IMR-90 (cell line): ENCODE measurements around the gene PPM1A. TPM values are rescaled to one million over a fixed set of nuclear protein-coding genes. Genes with fewer than 3 reads are reported as not detected.

Source experiments
- ATAC-seq: fragments of 200-7000 bp; cut with Tn5 transposase; 2 replicates; pipeline ENCODE4 v1.9.1; 2020; ENCODE audit warnings: low read depth, mild to moderate bottlenecking, moderate library complexity
- BruUV-seq: library from RNA; stranded (reverse); fragments of 400-500 nt; replicated peaks from 2 replicates; lab custom pipeline; 2021; lab: Mats Ljungman, UMichigan
- CTCF ChIA-PET: fragments of 300-600 bp; formaldehyde crosslinking; extraction: SDS; loops from one replicate; lab custom pipeline; 2021; ENCODE audit warnings: antibody characterized with exemption; lab: Yijun Ruan, JAX
- POLR2A ChIA-PET: fragments of 300-600 bp; sonication (Branson Sonifier 250); formaldehyde crosslinking; loops from one replicate; lab custom pipeline; 2022; ENCODE audit warnings: antibody characterized with exemption; ENCODE audit not compliant: unreplicated experiment; lab: Charles Lee
- DNase-seq: peaks from one replicate; pipeline ENCODE4 v3.0.0; 2013
- H2AFZ ChIP-seq: replicated peaks from 2 replicates; pipeline ENCODE3; 2013; ENCODE audit warnings: low read length, mild to moderate bottlenecking; ENCODE audit not compliant: poor library complexity
- H2AK5ac ChIP-seq: 2 replicates; pipeline ENCODE4 v1.6.1; 2013; ENCODE audit warnings: low read depth, low read length, inconsistent platforms
- H2AK9ac ChIP-seq: replicated peaks from 2 replicates; pipeline ENCODE3; 2013; ENCODE audit warnings: mild to moderate bottlenecking, low read depth, low read length, moderate library complexity; ENCODE audit not compliant: poor library complexity
- H2BK120ac ChIP-seq: 2 replicates; pipeline ENCODE4 v1.6.1; 2013; ENCODE audit warnings: low read depth, low read length, inconsistent platforms
- H2BK15ac ChIP-seq: 3 replicates; pipeline ENCODE4 v1.6.1; 2013; ENCODE audit warnings: low read depth, low read length, inconsistent platforms
- H2BK20ac ChIP-seq: 2 replicates; pipeline ENCODE4 v1.6.1; 2013; ENCODE audit warnings: low read depth, mild to moderate bottlenecking, inconsistent platforms, low read length, moderate library complexity
- H2BK5ac ChIP-seq: 2 replicates; pipeline ENCODE4 v1.6.1; 2013; ENCODE audit warnings: mild to moderate bottlenecking, low read depth, low read length, inconsistent platforms; ENCODE audit not compliant: poor library complexity, severe bottlenecking
- H3K14ac ChIP-seq: replicated peaks from 2 replicates; pipeline ENCODE4 v1.6.1; 2013; ENCODE audit warnings: low read depth, low read length, inconsistent platforms
- H3K18ac ChIP-seq: 2 replicates; pipeline ENCODE4 v1.6.1; 2013; ENCODE audit warnings: low read depth, low read length, control low read depth
- H3K23ac ChIP-seq: 2 replicates; pipeline ENCODE4 v1.6.1; 2013; ENCODE audit warnings: low read depth, low read length, inconsistent platforms
- H3K27ac ChIP-seq: 2 replicates; pipeline ENCODE4 v1.5.1; 2013; ENCODE audit warnings: mild to moderate bottlenecking, control low read depth, low read length; ENCODE audit not compliant: insufficient read depth
- H3K27me3 ChIP-seq: 2 replicates; pipeline ENCODE4 v1.6.1; 2013; ENCODE audit warnings: low read length; ENCODE audit not compliant: control insufficient read depth, insufficient read depth
- H3K36me3 ChIP-seq: 2 replicates; pipeline ENCODE4 v1.6.1; 2013; ENCODE audit warnings: low read length, mixed read lengths; ENCODE audit not compliant: control insufficient read depth, insufficient read depth
- H3K4ac ChIP-seq: 2 replicates; pipeline ENCODE4 v1.6.1; 2013; ENCODE audit warnings: low read depth, low read length, inconsistent platforms
- H3K4me1 ChIP-seq: 2 replicates; pipeline ENCODE4 v1.6.1; 2013; ENCODE audit warnings: low read length, mixed read lengths; ENCODE audit not compliant: control insufficient read depth, insufficient read depth
- H3K4me2 ChIP-seq: 2 replicates; pipeline ENCODE4 v1.6.1; 2013; ENCODE audit warnings: low read depth, mild to moderate bottlenecking, control low read depth, low read length, moderate library complexity
- H3K4me3 ChIP-seq: 2 replicates; pipeline ENCODE4 v1.5.1; 2013; ENCODE audit warnings: low read depth, mild to moderate bottlenecking, control low read depth, low read length, moderate library complexity; ENCODE audit not compliant: insufficient read depth
- H3K56ac ChIP-seq: 2 replicates; pipeline ENCODE4 v1.6.1; 2013; ENCODE audit warnings: low read length, inconsistent platforms; ENCODE audit not compliant: insufficient read depth; ENCODE audit errors: extremely low read depth
- H3K79me1 ChIP-seq, 2 experiments: 2 replicates each; pipeline ENCODE4 v1.6.1; 2013; ENCODE audit warnings: low read length in 2 of 2, inconsistent platforms in 1 of 2, low read depth in 1 of 2
- H3K9ac ChIP-seq: 2 replicates; pipeline ENCODE4 v1.6.1; 2013; ENCODE audit warnings: low read depth, low read length, control low read depth
- H3K9me1 ChIP-seq: 2 replicates; pipeline ENCODE4 v1.6.1; 2013; ENCODE audit warnings: low read length, inconsistent platforms; ENCODE audit not compliant: insufficient read depth
- H3K9me3 ChIP-seq: 2 replicates; pipeline ENCODE4 v1.6.1; 2013; ENCODE audit warnings: low read length; ENCODE audit not compliant: control insufficient read depth, insufficient read depth
- H4K20me1 ChIP-seq: 2 replicates; pipeline ENCODE4 v1.6.1; 2013; ENCODE audit warnings: low read length, inconsistent platforms; ENCODE audit not compliant: insufficient read depth
- H4K5ac ChIP-seq: 2 replicates; pipeline ENCODE4 v1.6.1; 2013; ENCODE audit warnings: mild to moderate bottlenecking, low read depth, low read length, control low read depth
- H4K8ac ChIP-seq, 2 experiments: 2 replicates each; pipeline ENCODE4 v1.6.1; 2013; ENCODE audit warnings: low read depth in 2 of 2, low read length in 2 of 2, control low read depth in 1 of 2, inconsistent platforms in 1 of 2
- H4K91ac ChIP-seq: 2 replicates; pipeline ENCODE4 v1.6.1; 2013; ENCODE audit warnings: low read depth, low read length, inconsistent platforms; ENCODE audit not compliant: insufficient read depth
- BHLHE40 ChIP-seq: fragments of 150-350 bp; IDR thresholded peaks from 2 replicates; pipeline ENCODE4 v1.6.1; 2016; ENCODE audit warnings: mild to moderate bottlenecking, low read depth, low read length
- CEBPB ChIP-seq: IDR thresholded peaks from 2 replicates; pipeline ENCODE4 v1.6.1; 2012; ENCODE audit warnings: low read depth, low read length, improper control_type of control experiment
- CHD1 ChIP-seq: IDR thresholded peaks from 2 replicates; pipeline ENCODE4 v1.6.1; 2012; ENCODE audit warnings: low read depth, low read length, improper control_type of control experiment
- FOS ChIP-seq: fragments of 150-350 bp; IDR thresholded peaks from 2 replicates; pipeline ENCODE4 v1.6.1; 2016; ENCODE audit warnings: low read depth, low read length
- MAFK ChIP-seq: IDR thresholded peaks from 2 replicates; pipeline ENCODE4 v1.6.1; 2012; ENCODE audit warnings: low read depth, low read length, improper control_type of control experiment
- MAZ ChIP-seq: IDR thresholded peaks from 2 replicates; pipeline ENCODE4 v1.6.1; 2012; ENCODE audit warnings: low read depth, mild to moderate bottlenecking, low read length, improper control_type of control experiment, moderate library complexity, borderline replicate concordance
- MXI1 ChIP-seq: IDR thresholded peaks from 2 replicates; pipeline ENCODE4 v1.6.1; 2012; ENCODE audit warnings: low read depth, mild to moderate bottlenecking, low read length, moderate library complexity, borderline replicate concordance
- NFE2L2 ChIP-seq: fragments of 150-350 bp; IDR thresholded peaks from 2 replicates; pipeline ENCODE4 v1.6.1; 2016; ENCODE audit warnings: low read depth, mild to moderate bottlenecking, low read length
- POLR2A ChIP-seq: IDR thresholded peaks from 2 replicates; pipeline ENCODE4 v1.6.1; 2012; ENCODE audit warnings: mild to moderate bottlenecking, low read depth, low read length
- RAD21 ChIP-seq: IDR thresholded peaks from 2 replicates; pipeline ENCODE4 v1.6.1; 2012; ENCODE audit warnings: low read length, improper control_type of control experiment
- RCOR1 ChIP-seq: IDR thresholded peaks from 2 replicates; pipeline ENCODE4 v1.6.1; 2012; ENCODE audit warnings: mild to moderate bottlenecking, low read length, improper control_type of control experiment; ENCODE audit not compliant: insufficient replicate concordance
- RFX5 ChIP-seq: IDR thresholded peaks from 2 replicates; pipeline ENCODE4 v1.8.0; 2012; ENCODE audit warnings: low read depth, mild to moderate bottlenecking, low read length, moderate library complexity
- SMC3 ChIP-seq: fragments of 150-350 bp; IDR thresholded peaks from 2 replicates; pipeline ENCODE4 v1.6.1; 2016; ENCODE audit warnings: low read depth, mild to moderate bottlenecking, antibody characterized with exemption, low read length, moderate library complexity
- WGBS, 2 experiments: methylation state at CpG; one replicate each; pipeline versions ENCODE4 v1.1.5 to v1.1.7; 2013; ENCODE audit warnings: missing lambda C conversion rate in 2 of 2; ENCODE audit not compliant: insufficient read length in 1 of 2; ENCODE audit errors: extremely low coverage in 2 of 2; 5-methylcytosine and 5-hydroxymethylcytosine counted together
- dilution Hi-C: fragments of 300-500 bp; cut with HindIII; formaldehyde crosslinking; loops from one replicate; pipeline ENCODE4 v1.14.3; 2018; ENCODE audit warnings: low sequenced_read_pairs; ENCODE audit not compliant: unreplicated experiment
- in situ Hi-C: fragments of 300-500 bp; cut with MboI; formaldehyde crosslinking; loops from 3 replicates; pipeline ENCODE4 v1.14.3; 2019; ENCODE audit warnings: low sequenced_read_pairs, inconsistent platforms, mixed read lengths
- intact Hi-C: fragments of 100-400 bp; cut with micrococcal nuclease; formaldehyde crosslinking; loops from 2 replicates; pipeline ENCODE4 v1.10.0; 2022
- polyA plus RNA-seq, 3 experiments: library from polyadenylated mRNA; depleted of rRNA; stranded (reverse); fragments of >200 nt; gene quantifications; 2 replicates each; pipeline ENCODE4 v1.2.3, GENCODE V29; 2012; ENCODE audit warnings: low replicate concordance in 1 of 3
- total RNA-seq: library from RNA; depleted of rRNA; stranded (reverse); fragments of >200 nt; gene quantifications from 2 replicates; pipeline ENCODE4 v1.2.3, GENCODE V29; 2012
- TF ChIP-seq, protein P1 (sequence below): fragments of 150-350 bp; IDR thresholded peaks from 2 replicates; pipeline ENCODE4 v1.6.1; 2016; ENCODE audit warnings: low read depth, mild to moderate bottlenecking, low read length, moderate library complexity, borderline replicate concordance
- TF ChIP-seq, protein P2 (sequence below): fragments of 150-350 bp; IDR thresholded peaks from 2 replicates; pipeline ENCODE4 v1.6.1; 2017; ENCODE audit warnings: mild to moderate bottlenecking, antibody characterized with exemption, low read length, low read depth
- TF ChIP-seq, protein P3 (sequence below): conservative IDR thresholded peaks from 2 replicates; pipeline ENCODE4 v1.5.1; 2012; ENCODE audit warnings: mild to moderate bottlenecking, low read depth, low read length, improper control_type of control experiment

PPM1A gene
- total and polyA plus RNA-seq, 2 of the 4 experiments (the other 2 are of a cell fraction): 14.3 to 15.1 TPM

DNA sequence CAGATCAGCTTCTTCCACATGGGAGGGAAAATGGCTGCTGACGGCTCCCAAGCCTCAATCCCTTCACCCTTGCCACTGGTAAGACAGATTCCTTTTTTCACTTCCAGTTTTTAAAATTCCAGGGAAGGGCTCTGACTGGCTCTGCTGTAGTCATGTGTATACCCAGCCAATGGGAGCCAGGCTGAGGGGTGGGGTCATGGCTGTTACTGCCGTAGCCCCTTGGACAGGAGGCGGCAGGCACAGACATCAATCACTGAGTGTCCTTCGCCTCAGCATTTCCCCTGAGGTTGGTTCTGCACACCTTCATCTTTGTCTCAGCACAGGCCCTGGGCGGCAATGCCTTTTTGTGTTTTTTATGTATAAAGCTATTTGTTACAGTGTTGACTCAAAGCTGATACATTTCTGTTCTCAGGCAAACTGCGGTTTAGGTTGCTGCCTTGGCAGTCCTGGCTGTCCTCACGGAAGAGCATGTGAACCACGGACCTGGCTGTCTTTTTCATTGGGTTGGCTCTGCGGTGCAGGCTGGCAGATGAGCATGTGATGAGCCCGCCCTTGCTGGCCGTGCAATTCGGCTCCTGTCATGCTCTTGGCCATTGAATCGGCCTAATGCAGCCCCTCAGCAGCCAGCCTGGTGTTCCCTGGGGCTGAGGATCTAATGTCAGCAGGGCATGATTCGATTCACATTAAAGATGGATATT, 74.3 kb downstream of the PPM1A start:
- 69% methylated on average over 3 of the region's 14 CpGs; no CpG with 5 or more reads in 1 of the 2 experiments for WGBS, 2 experiments
- Histone ChIP-seq H2BK15ac (no peak overlapping the region), H2BK5ac (no peak overlapping the region), H2AK9ac (no peak overlapping the region), H3K9me1 (no peaks in the 10 kb centered on the region), H3K4me1 (no peaks in the 10 kb centered on the region; the same call in 1 of the 2 replicates), H3K9ac (no peak overlapping the region), H2AK5ac (no peak overlapping the region), H3K4me3 (no peak overlapping the region), H2AFZ (no peak overlapping the region), H3K9me3 (0 out of 2 replicates have a peak, but pooled peaks cover 2% of the 10 kb centered on the region), H3K36me3 (no peaks in the 10 kb centered on the region), H2BK120ac (no peak overlapping the region), H3K27me3 (peaks cover 42% of the 10 kb centered on the region), H3K18ac (no peak overlapping the region), H2BK20ac (no peak overlapping the region), H3K4me2 (no peak overlapping the region), H3K79me1 (no peaks in the 10 kb centered on the region), H3K4ac (no peak overlapping the region), H3K27ac (no peak overlapping the region), H3K56ac (no peak overlapping the region), H4K20me1 (no peaks in the 10 kb centered on the region), H3K23ac (no peak overlapping the region), H4K91ac (no peak overlapping the region), H4K8ac (no peak overlapping the region), H3K14ac (no peak overlapping the region), H4K5ac (no peak overlapping the region)
- intact Hi-C loops: no loop called here
- ChIA-PET CTCF (interaction anchor here (1.0 kb wide), 1 partner anchor 27 kb away, joined by 3 read pairs; no protein-coding TSS in a partner anchor), POLR2A (no interaction called here)
- in situ Hi-C loops: no loop called here
- no peak for DNase-seq
- TF ChIP-seq FOS: no peak
- TF ChIP-seq POLR2A: no peak
- no peak for TF ChIP-seq MAZ
- no peak for TF ChIP-seq MXI1
- no peak for TF ChIP-seq CHD1
- no peak for TF ChIP-seq CEBPB
- TF ChIP-seq RAD21: no peak
- TF ChIP-seq, protein P1, sequence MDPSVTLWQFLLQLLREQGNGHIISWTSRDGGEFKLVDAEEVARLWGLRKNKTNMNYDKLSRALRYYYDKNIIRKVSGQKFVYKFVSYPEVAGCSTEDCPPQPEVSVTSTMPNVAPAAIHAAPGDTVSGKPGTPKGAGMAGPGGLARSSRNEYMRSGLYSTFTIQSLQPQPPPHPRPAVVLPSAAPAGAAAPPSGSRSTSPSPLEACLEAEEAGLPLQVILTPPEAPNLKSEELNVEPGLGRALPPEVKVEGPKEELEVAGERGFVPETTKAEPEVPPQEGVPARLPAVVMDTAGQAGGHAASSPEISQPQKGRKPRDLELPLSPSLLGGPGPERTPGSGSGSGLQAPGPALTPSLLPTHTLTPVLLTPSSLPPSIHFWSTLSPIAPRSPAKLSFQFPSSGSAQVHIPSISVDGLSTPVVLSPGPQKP: no peak
- TF ChIP-seq, protein P2, sequence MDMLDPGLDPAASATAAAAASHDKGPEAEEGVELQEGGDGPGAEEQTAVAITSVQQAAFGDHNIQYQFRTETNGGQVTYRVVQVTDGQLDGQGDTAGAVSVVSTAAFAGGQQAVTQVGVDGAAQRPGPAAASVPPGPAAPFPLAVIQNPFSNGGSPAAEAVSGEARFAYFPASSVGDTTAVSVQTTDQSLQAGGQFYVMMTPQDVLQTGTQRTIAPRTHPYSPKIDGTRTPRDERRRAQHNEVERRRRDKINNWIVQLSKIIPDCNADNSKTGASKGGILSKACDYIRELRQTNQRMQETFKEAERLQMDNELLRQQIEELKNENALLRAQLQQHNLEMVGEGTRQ: no peak
- TF ChIP-seq, protein P3, sequence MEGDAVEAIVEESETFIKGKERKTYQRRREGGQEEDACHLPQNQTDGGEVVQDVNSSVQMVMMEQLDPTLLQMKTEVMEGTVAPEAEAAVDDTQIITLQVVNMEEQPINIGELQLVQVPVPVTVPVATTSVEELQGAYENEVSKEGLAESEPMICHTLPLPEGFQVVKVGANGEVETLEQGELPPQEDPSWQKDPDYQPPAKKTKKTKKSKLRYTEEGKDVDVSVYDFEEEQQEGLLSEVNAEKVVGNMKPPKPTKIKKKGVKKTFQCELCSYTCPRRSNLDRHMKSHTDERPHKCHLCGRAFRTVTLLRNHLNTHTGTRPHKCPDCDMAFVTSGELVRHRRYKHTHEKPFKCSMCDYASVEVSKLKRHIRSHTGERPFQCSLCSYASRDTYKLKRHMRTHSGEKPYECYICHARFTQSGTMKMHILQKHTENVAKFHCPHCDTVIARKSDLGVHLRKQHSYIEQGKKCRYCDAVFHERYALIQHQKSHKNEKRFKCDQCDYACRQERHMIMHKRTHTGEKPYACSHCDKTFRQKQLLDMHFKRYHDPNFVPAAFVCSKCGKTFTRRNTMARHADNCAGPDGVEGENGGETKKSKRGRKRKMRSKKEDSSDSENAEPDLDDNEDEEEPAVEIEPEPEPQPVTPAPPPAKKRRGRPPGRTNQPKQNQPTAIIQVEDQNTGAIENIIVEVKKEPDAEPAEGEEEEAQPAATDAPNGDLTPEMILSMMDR: no peak
- TF ChIP-seq NFE2L2: no peak
- no peak for TF ChIP-seq SMC3
- TF ChIP-seq MAFK: no peak
- no peak for TF ChIP-seq BHLHE40
- TF ChIP-seq RFX5: no peak
- TF ChIP-seq RCOR1: no peak
- BruUV-seq: no TSS peak
- dilution Hi-C loops: no loop called here
- no peak for ATAC-seq
